Stomach smooth muscle (tissue), 2 donors: Measurements from ENCODE around the gene CPNE4.

Experiments
- H3K27ac ChIP-seq: one replicate; pipeline ENCODE4 v1.7.0; 2013; ENCODE audit warnings: mild to moderate bottlenecking, low read length, inconsistent platforms
- H3K27me3 ChIP-seq, 2 donors: one replicate each; pipeline ENCODE4 v1.7.0; 2013; ENCODE audit warnings: low read length in 2 of 2; ENCODE audit not compliant: insufficient read depth in 2 of 2, control insufficient read depth in 1 of 2
- H3K36me3 ChIP-seq, 2 donors: one replicate each; pipeline ENCODE4 v1.7.0; 2013; ENCODE audit warnings: low read length in 2 of 2; ENCODE audit not compliant: control insufficient read depth in 2 of 2, insufficient read depth in 2 of 2
- H3K4me1 ChIP-seq: one replicate; pipeline ENCODE4 v1.7.0; 2013; ENCODE audit warnings: low read length; ENCODE audit not compliant: control insufficient read depth, insufficient read depth
- H3K4me3 ChIP-seq, 2 donors: one replicate each; pipeline ENCODE4 v1.7.0; 2013; ENCODE audit warnings: low read length in 2 of 2
- H3K9ac ChIP-seq, 2 donors: one replicate each; pipeline ENCODE4 v1.7.0; 2013; ENCODE audit warnings: low read length in 2 of 2, mild to moderate bottlenecking in 1 of 2
- H3K9me3 ChIP-seq, 2 donors: one replicate each; pipeline ENCODE4 v1.7.0; 2013; ENCODE audit warnings: low read length in 2 of 2; ENCODE audit not compliant: control insufficient read depth in 2 of 2
- donor health status: healthy.
- donor health status: Pancreatic carcinoma.

The CPNE4 gene

DNA sequence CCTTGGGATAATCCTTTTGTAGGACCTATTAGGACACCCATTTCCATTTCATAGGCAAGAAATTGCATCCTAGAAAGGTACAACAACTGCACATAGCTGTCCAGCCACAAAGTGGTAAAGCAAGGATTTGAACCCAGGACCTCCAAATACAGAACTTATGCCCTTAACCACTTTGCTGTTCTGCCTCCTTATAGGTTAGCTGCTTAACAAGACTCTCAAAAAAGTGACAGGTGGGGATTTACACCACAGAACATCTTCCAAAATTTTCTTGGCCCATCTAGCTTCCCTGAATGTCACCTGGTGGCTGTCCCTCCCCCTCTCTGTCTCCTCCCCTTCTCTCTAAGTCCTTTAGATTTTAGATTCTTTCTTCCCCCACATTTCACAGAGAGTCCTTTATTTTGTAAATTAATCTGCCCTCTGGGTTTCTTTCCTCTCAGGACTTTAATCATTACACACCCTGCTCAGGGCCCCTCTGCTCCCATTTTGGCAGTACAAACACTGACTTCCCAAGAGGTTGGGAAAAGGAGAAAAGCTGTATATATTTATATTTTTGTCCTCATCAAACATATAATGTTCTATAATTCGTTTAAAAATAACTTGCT lies 120.6 kb downstream of the CPNE4 start:
- no peak overlapping the region for H3K4me3 ChIP-seq
- H3K36me3 ChIP-seq, result no peaks in the 10 kb centered on the region
- no peaks in the 10 kb centered on the region for H3K4me1 ChIP-seq

DNA sequence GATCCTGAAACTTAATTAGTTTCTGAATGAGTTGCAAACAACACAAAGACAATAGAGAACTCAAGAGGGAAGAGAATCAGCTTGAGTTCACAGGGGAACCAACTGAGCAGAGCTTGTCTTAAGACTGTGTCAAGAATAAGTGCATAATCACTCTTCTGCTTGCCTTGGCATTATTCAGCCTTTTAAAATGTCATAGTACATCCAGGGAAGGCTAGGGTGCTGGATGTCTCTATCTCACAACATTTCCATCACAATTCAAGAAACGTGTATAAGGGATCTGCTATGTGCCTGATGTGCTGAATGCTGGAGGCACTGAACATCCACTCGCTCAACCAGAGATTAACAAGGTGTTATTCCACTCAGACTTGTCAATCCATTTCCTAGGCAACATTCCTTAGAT lies 122.6 kb downstream of the CPNE4 start:
- H3K4me3 ChIP-seq, result no peak overlapping the region
- H3K27me3 ChIP-seq, result no peaks in the 10 kb centered on the region
- no peak overlapping the region for H3K27ac ChIP-seq
- H3K9me3 ChIP-seq, result no peaks in the 10 kb centered on the region
- H3K9ac ChIP-seq, result no peak overlapping the region
- H3K4me1 ChIP-seq, result no peaks in the 10 kb centered on the region
- no peaks in the 10 kb centered on the region for H3K36me3 ChIP-seq

More for the DNA sequence above, 120.6 kb downstream of the CPNE4 start:
- Histone ChIP-seq H3K9me3 (no peaks in the 10 kb centered on the region), H3K9ac (no peak overlapping the region), H3K27ac (no peak overlapping the region), H3K27me3 (no peaks in the 10 kb centered on the region)

DNA sequence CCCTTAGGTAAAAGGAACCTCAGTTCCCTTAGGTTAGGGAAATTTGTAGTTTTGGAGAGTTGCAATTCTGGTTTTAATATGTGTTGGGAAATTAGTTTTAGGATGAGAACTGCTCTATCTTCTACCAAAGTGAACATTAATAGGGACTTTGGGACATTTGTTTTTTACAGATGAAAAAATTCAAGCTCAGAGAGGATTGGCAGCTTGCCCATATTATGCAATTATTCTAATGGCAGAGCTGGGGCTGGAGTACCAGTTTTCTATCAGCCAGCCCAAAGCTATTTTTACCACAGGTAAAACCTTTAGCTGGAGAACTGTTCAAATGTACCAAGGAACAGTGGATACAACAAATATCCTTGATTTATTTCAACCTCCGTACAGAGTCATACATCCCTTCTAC lies 127.0 kb downstream of the CPNE4 start:
- H3K4me3 ChIP-seq, result no peak overlapping the region
- no peaks in the 10 kb centered on the region for H3K4me1 ChIP-seq
- H3K27ac ChIP-seq, result no peak overlapping the region
- H3K27me3 ChIP-seq, result no peaks in the 10 kb centered on the region
- H3K9ac ChIP-seq, result no peak overlapping the region
- no peaks in the 10 kb centered on the region for H3K9me3 ChIP-seq
- H3K36me3 ChIP-seq, result no peaks in the 10 kb centered on the region

DNA sequence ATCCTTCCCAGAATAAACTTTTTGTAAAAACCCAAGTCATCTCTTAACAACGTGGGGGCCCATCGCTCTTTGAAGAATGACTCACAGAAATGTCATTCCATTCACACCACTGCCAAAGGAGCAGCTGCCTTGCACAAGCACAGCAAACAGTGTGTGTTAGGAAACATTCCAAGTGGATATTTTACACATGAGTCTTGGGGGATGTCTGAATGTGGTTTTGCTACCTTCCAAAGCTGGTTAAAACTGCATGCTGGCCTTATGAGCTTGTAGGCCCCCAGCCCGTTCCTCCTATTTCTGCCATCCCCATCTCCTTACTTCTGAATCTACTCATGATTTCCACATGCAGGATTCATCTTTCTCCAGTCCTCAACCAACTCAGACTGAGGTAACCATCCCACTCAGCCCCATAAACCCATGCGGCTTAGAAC lies 130.8 kb downstream of the CPNE4 start:
- Histone ChIP-seq H3K4me1 (no peaks in the 10 kb centered on the region), H3K27me3 (no peaks in the 10 kb centered on the region), H3K9me3 (no peaks in the 10 kb centered on the region), H3K27ac (no peak overlapping the region), H3K9ac (no peak overlapping the region), H3K36me3 (no peaks in the 10 kb centered on the region), H3K4me3 (no peak overlapping the region)

DNA sequence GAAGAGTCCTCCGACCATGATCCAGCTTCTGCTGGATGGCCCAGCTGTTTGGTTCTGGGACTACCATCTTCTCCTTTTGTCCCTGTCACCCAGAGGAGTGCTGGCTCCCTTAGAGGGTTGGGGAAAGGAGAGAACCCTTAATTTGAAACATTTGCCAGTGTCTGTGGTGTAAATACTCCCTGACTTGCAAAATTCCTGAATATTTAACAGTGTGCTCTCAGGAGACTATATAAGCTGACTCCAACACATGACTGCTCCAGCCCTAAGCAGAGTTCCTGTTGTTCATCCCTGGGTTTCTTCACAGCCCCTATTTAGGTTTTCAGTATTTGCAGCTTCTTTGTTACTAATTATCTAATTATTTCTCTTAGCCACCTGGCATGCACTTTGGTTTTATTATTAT lies 133.1 kb downstream of the CPNE4 start:
- Histone ChIP-seq H3K36me3 (no peaks in the 10 kb centered on the region), H3K4me1 (no peaks in the 10 kb centered on the region), H3K27ac (no peak overlapping the region), H3K4me3 (no peak overlapping the region), H3K9me3 (no peaks in the 10 kb centered on the region), H3K9ac (no peak overlapping the region), H3K27me3 (no peaks in the 10 kb centered on the region)

DNA sequence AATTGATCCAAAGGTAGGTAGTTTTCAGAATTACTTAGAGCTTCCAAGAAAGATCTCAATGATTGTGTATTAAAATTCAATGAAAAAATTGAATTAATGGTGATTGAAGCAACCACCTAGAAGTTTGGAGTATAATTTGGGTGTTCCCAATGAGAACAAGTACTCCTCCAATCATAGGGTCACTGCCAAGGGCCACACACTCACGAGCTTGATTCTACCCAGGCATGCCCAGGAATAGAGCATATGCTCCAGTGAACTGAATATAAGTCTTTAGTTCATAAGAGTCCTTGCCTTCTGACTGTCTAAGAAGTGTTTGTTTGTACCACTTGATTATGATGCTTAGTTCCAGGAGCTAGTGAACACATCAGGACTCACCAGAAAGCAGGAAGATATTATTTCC lies 133.9 kb downstream of the CPNE4 start:
- Histone ChIP-seq H3K9ac (no peak overlapping the region), H3K9me3 (no peaks in the 10 kb centered on the region), H3K4me3 (no peak overlapping the region), H3K36me3 (no peaks in the 10 kb centered on the region), H3K27me3 (no peaks in the 10 kb centered on the region), H3K4me1 (no peaks in the 10 kb centered on the region), H3K27ac (no peak overlapping the region)

DNA sequence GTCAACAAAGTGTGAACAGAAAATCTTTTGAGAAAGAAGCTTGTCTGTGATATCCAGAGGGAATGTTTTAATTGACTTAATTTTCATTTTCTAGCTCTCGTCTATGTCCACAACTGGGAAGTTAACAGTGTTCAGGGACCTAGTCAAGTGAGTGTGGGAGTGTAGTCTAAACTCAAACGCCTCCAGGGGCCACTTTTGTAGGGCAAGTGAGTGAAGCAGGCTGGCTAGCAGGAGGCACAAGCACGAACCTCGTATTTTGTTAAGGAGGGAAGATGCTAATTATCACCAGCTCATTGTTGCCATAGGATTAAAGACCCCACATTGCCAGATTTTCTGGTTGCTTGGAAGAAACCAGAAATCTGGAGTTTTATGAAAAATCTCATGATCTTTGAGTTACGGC lies 135.8 kb downstream of the CPNE4 start:
- no peaks in the 10 kb centered on the region for H3K36me3 ChIP-seq

DNA sequence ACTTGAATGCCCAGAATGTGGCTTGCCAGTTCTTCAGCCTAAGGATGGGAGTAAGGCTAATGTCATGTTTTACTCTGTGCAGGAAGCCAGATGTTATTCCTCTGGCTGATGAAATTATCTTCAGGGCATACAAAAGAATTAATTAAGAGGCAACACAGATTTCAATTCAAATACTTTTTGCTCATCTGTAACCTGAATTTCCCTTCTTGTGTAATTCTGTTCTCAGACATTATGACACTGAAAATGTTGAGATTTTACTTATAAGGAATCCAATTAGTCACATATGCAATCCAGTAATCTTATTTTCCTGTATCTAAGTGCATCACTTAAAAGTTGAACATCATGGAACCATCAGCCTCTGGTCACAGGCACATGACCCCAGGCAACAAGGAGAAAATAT lies 136.5 kb downstream of the CPNE4 start:
- no peaks in the 10 kb centered on the region for H3K9me3 ChIP-seq
- H3K27me3 ChIP-seq, result no peaks in the 10 kb centered on the region
- no peaks in the 10 kb centered on the region for H3K4me1 ChIP-seq
- no peak overlapping the region for H3K4me3 ChIP-seq
- no peak overlapping the region for H3K9ac ChIP-seq
- H3K27ac ChIP-seq, result no peak overlapping the region
- no peaks in the 10 kb centered on the region for H3K36me3 ChIP-seq

More for the DNA sequence above, 135.8 kb downstream of the CPNE4 start:
- Histone ChIP-seq H3K27ac (no peak overlapping the region), H3K9ac (no peak overlapping the region), H3K4me1 (no peaks in the 10 kb centered on the region), H3K9me3 (no peaks in the 10 kb centered on the region), H3K27me3 (no peaks in the 10 kb centered on the region), H3K4me3 (no peak overlapping the region)

DNA sequence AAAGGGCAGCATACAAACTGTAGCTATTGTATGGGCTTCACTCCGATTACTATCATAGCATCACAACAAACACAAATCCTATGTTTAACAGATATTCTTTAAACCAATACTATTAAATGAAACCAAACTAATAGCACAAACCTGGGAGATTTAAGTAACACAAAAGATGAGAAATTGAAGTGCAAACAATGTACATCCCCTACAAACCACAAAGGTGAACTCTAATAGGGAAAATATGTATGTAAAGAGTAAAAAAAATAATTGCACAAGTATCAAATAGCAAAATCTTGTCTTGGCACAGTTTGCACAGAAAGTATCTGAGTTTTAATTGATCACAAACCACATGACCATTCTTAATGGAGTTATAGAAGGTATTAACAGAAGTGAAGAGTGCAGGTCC lies 138.5 kb downstream of the CPNE4 start:
- no peak overlapping the region for H3K27ac ChIP-seq
- H3K4me3 ChIP-seq, result no peak overlapping the region
- no peaks in the 10 kb centered on the region for H3K4me1 ChIP-seq
- no peak overlapping the region for H3K9ac ChIP-seq
- no peaks in the 10 kb centered on the region for H3K27me3 ChIP-seq
- peaks cover 0 to 4% of the 10 kb centered on the region in 2 donors for H3K9me3 ChIP-seq
- no peaks in the 10 kb centered on the region for H3K36me3 ChIP-seq

DNA sequence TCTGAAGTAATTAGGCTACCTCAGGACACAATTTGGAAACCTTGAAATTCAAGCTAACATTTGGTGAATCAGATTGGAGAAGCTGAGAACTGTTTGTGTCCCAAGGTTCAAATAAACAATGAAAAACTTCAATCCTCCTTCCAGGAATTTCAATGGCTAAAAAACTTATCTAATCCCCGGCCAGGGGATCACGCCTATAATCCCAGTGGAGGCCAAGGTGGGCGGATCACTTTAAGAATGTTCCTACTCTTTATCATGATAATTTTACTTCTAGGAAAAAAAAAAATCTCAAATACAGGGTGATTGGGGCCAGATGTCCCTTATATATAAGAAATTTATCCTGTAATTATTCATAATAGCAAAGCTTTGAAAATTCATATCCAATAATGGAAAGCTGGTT lies 139.0 kb downstream of the CPNE4 start:
- no peak overlapping the region for H3K9ac ChIP-seq
- H3K36me3 ChIP-seq, result no peaks in the 10 kb centered on the region
- no peaks in the 10 kb centered on the region for H3K27me3 ChIP-seq
- H3K4me1 ChIP-seq, result no peaks in the 10 kb centered on the region
- peaks cover 0 to 4% of the 10 kb centered on the region in 2 donors for H3K9me3 ChIP-seq
- H3K27ac ChIP-seq, result no peak overlapping the region
- H3K4me3 ChIP-seq, result no peak overlapping the region

DNA sequence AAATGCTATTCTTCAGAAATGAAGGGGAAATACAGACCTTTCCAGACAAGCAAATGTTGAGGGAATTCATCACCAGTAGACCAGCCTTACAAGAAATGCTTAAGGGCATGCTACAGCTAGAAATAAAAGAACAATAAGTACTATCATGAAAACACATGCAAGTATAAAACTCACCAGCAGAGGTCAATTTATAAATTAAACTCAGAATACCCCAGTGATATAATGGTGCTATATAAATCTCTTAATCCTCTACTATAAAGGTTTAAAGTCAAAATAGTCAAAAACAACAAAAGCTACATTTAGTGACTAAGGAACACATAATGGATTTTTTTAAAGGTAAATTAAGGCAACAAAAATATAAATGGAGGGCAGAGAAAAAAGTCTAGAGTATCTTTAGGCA lies 142.5 kb downstream of the CPNE4 start:
- Histone ChIP-seq H3K36me3 (no peaks in the 10 kb centered on the region), H3K27me3 (no peaks in the 10 kb centered on the region), H3K4me3 (no peak overlapping the region), H3K27ac (no peak overlapping the region), H3K9me3 (peaks cover 0 to 4% of the 10 kb centered on the region in 2 donors), H3K4me1 (no peaks in the 10 kb centered on the region), H3K9ac (no peak overlapping the region)
